HG02852 (cell line): Measurements from ENCODE around the gene TMEM91.
A peak's percentile ranks its signal among the peaks of the same experiment; 100 is the strongest.
"Not testable (repeated sequence)": the region's sequence is repeated elsewhere in the genome, so short reads cannot be mapped to it uniquely, and the experiment has no call there.

Source experiments
- ATAC-seq: cut with Tn5 transposase; IDR thresholded peaks from one replicate; pipeline ENCODE4 v1.9.1; 2021; ENCODE audit warnings: mild to moderate bottlenecking, moderate library complexity; ENCODE audit not compliant: unreplicated experiment

TMEM91 gene

DNA sequence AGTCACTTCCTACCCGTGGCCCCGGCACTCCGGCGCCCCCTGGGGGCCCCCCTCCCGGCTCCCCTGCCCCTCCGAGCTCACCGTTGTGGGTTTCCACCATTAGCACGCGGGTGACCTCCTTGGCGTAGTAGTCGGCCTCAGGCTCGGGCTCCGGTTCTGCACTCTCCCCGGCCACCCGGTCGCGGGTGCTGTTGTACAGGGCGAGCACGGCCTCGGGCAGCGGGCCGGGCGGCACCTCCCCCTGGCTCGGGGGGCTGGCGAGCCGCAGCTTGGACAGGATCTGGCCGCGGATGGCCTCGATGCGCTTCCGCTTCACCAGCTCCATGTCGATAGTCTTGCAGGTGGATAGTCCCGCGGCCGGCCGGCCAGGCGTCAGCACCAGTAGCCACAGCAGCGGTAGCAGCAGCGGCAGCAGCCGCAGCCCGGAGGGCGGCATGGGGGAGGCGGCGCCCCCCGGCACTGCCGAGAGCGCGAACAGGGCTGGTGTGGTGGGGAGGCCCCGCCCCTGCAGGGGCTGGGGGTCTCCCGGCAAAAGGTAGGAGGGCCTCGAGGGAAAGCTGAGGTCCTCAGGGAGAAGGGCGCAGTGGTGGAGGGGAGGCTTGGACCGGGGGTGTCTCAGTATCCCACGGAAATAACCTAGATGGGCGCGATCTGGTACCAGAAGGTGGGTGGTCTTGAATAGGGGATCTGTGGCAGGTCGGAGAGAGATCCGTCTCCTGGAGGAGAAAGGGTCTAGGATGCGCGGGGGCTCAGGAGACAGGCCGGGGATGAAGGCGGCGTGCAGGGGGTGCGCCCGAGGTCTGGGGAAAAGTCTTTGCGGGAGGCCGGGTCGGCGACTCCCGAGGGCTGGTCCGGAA is 23.5 kb upstream of the TMEM91 start:
- ATAC-seq = no peak

DNA sequence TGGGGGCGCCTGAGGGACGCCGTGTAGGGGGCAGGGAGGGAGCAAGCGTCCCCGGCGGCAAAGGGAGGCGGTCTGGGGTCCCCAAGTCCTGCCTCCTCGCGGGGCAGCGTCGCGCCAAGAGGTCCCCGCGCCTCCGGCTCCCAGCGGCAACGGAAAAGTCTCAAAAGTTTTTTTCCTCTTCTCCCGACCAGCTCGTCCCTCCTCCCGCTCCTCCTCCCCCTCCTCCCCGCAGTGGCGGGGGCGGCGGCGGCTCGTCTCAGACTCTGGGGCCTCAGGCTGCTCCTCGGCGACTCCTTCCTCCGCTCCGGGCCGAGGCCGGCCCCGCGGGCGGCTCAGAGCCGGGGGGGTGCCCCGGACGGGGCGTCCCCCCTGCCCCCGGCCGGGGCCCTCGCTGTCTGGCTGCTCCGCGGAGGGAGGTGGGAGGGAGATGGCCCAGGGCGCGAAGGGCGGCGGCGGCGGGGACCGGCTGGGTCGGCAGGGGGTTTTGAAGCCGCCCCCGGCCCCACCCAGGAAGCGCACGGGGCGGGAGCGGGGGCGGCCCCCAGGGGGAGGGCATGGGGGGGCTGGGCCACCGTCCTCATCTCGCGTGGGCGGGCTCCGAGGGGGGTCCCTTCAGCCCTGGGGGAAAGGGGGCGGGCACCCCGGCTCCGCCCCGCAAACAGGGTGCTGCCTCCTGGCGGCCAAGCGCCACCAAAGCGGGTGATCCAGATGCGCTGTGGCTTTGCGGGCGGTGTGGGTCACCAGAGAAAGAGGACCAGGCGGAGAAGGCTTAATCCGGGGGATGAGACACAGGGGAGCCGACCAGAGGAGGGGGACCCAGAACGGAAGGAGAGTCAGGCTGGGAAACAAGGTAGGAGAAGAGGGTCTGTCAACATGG is 22.6 kb upstream of the TMEM91 start, which contains the start of gene TGFB1:
TSS of gene TGFB1 (minus strand) at position 457 of the 877 bp plus-strand sequence. CDS start 878 bp downstream, outside the sequence.
- ATAC-seq = peak; percentile 40

DNA sequence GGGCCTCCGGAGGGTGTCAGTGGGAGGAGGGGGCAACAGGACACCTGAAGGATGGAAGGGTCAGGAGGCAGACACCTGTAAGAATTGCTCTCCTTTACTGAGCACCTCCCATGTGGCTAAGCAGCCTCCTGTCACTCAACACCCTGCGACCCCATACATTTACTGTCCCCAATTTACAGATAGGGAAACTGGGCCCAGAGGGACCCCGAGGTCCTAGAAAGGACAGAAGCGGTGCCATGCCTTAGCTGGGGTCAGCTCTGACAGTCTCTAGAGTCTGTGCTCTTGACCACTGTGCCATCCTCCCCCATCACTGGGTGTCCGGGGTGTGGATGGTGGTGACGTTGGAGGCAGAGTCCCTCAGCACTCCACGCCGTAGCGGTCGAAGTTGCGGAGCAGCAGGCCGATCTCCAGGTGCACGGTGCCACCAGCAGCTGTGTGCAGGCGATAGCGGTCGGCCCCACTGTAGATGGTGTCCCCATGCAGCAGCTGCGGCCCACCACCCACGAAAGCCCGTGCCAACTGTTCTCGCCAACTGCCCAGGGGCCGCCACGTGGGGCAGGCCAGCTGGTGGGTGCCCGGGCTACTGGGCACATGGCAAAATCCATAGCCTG is 21.9 kb upstream of the TMEM91 start:
- no peak for ATAC-seq

DNA sequence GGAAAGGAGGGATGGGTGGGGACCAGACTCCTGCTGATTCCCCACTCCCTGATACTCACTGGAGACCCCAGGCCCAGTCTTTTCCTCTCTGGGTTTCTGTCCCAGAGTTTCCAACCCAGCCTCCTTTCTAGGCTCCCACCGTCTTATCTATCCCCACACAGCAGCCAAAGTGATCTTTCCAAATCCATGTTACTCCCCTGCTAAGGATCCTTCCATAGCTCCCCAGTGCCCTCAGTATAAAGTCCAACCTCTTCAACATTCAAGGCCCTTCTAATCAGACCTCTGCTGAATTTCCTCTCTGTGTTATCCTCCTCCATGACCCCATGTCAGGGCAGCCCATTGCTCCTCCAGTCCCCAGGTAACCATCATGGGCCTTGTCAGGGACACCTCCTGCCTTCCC is 21.3 kb upstream of the TMEM91 start:
- no peak for ATAC-seq

DNA sequence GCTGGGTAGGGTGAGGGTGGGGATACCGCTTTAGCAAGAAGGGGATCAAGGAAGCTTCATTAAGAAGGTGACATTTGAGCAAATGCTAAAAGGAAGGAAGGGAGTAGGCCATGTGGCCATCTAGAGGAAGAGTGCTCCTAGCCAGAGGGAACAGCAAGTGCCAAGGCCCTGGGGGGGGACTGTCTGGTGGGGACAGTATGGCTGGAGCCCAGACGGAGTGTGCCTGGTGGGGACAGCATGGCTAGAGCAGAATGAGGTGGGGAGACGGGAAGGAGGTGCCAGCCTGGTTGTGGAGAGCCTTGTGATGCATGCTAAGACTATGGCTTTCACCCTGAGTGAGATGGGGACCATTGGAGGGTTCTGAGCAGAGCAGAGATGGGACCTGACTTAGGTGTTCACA is 20.5 kb upstream of the TMEM91 start:
- ATAC-seq = no peak

DNA sequence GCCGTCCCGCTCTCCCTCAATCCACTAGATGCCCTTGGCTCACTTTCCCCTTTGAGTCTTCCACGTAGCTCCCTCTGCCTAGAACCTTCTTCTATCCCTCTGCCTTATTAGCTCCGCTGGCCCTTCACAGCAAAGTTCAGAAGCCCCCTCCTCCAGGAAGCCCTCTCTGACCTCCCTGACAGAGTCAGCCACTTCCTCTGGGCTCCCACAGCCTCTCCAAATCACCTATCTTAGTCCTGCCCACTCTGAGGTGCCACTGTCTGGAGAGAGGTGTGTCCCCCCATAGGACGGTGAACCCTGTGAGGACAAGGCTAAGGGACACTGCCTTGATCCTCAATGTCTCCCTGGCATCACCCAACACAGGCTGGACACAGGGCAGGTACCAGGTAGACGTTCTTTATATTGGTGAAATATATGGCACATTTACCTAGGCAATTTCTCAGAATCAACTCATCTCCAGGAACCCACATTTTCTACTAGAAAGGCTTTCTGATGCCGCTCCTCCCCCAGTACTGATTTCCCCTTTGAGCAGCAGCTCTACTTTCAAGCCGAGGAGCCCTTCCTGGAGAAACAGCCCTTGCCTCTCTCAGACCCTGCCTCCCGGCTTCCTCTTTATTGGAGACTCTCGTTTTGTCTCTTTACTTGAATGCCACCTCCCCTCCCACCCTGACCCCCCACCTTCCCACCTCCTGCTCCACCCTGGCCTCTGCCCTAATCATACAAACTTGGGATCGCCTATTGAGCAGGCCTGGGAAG is 19.2 kb upstream of the TMEM91 start:
- no peak for ATAC-seq

DNA sequence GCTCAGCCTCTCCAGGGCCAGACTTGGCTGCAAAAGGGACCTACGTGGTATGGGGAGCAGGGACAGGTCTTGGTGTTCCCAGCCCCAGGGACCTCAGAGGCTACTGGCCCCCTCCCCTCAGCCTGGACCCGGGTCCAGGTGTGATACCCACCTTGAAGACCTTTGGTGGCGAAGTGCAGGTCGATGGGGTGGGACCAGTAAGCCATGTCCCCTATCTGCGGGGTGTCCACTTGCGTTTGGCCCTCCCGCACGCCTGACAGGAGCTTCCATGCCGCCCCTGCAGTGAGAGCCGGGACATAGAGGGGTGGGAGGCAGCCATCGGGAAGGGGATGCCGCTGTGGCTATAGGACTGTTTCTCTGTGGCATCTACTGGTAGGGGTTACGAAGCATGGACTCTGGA is 18.6 kb upstream of the TMEM91 start:
- ATAC-seq = no peak

DNA sequence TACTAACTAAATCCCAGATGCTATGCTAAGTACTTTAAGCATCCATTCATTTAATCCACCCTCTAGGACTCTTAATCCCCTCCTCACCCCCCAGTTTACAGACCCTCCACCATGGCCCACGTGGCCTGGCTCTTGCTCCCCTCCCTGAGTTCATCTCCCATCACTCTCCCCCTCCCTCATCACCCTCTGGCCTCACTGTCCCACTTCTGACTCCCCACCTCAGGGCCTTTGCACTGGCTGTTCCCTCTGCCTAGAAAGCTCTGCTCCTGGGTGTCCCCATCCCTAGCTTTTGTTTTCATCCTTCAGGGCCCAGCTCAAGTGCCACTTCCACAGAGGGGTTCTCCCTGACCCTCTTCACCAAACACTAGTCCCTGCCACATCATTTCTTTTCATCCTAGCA is 16.6 kb upstream of the TMEM91 start:
- no peak for ATAC-seq

DNA sequence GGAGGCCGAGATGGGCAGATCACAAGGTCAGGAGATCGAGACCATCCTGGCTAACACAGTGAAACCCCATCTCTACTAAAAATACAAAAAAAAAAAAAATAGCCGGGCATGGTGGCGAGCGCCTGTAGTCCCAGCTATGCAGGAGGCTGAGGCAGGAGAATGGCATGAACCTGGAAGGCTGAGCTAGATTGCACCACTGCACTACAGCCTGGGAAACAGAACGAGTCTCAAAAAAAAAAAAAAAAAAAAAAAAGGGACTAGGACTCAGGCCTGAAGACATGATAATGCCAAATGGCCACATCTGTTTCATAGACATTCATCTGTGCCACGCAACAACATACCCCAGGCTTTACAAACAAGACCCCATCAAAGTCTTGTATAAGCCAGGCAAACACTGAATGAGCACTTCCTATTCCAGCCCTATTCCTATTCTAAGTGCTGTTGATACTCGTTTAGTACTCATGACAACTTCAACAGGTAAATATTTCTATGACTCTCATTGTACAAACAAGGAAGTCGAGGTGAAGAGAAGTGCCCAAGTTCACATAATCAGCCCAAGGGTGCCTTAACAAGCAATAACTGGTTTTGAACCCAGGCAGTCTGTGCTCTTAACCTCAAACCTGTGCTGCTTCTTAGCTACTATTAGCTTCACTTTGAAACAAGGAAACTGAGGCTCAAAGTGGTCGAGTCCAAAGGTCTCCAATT is 14.0 kb upstream of the TMEM91 start:
- ATAC-seq = no peak

DNA sequence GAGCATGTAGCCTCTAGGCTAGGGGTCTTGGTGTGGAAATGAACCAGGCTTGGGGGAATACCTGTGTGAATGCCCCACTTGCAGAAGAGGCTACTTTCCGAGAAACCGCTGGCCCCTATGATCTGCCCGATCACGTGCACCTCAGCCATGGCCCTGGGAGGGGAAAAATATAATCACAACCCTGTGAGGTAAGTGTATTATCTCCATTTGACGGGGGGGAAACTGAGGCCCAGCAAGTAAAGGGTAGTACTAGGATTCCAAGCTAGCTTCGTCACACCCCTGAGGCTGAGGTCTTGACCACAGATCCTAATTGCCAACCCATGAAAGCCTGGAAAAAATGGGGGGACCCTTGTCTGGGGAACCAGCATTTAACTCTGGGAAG is 13.0 kb upstream of the TMEM91 start:
- no peak for ATAC-seq

DNA sequence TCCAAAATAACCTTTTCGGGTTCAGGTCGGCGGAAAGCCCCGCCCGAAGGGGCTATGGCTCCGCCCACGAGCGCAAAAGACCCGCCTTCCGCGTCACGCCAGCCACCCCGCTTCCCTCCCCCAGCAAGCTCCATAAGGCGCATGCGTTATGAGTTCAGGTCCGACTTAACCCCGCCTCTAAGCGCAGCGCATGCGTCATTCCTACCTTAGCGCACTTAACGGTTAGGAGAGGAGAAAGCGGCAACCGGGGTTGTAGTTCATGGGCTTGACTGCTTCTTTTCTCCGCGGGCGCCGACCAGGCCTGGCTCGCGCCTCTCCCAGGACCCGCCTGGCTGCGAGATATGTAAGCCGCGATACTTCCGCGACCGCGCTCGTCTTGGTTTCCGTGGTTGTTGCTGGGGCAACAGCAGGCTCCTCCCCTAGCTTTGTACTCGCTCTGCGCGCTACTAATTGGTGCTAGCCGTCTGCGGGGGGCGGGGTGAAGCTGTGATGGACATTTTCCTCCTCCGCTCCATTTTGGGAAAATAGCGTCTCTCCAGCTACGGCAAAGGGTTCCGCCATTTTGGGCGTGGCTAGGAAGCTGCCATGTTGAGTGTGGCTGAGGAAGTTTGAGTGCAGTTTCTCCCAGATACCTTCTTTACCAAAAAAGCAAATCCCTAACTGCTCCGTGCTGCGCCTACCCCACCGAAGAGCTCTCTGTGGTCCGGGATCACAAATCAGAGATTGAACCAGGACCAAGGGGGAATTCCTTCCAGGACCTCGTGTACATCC is 12.4 kb upstream of the TMEM91 start, which contains the start of gene B9D2:
TSS of gene B9D2 (minus strand) at position 397 of the 771 bp plus-strand sequence. CDS start 630 bp downstream, outside the sequence.
- ATAC-seq = peak; percentile 87

DNA sequence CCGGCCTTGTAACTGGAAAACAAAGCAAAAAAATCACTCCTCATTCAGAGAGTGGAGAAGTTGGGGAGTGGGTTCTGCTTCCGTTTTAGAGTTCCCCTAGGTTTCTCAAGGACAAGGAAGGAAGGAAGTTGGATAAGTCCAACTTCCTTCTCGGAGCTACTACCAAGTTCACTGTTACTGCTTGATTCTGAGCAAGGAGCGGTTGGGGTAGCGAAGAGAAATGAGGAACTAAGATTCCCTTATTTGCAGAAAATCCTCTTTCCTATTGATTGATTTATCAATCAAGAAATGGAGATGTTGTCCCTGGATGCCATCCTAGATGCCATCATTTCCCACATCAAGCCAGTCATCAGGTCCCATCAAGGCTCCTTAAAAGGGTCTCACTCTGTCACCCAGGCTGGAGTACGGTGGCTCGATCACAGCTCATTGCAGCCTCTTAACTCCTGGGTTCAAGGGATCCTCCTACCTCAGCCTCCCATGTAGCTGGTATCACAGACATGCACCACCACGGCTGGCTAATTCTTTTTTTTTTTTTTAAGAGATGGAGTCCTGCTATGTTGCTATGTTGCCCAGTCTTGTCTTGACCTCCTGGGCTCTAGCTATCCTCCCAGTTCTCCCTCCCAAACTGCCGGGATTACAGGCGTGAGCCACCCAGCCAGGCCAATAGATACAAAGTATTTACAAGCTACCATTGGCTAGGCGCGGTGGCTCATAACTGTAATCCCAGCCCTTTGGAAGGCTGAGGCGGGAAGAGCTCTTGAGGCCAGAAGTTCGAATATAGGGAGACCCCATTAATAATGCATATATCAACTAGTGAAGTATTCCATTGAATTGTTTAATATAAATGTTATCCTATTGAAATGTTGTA is 11.6 kb upstream of the TMEM91 start:
- ATAC-seq = no peak

DNA sequence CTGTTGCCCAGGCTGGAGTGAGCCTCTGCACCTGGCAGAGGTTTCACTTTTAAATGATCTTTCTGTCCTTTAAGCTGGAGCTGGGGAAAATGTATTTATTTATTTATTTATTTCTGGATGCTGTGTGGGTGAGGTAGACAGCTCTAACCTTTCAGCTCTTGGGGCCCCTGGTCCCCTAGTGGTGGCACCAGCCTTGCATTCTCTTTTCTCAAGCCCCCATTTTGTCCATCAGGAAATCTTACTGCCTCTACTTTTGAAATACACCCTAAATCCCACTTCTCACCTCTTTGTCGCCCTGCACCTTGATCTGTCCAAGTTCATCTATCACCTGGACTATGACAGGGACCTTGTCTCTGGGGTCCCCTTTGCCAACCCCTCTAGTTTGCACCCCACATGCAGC is 10.2 kb upstream of the TMEM91 start:
- no peak for ATAC-seq

DNA sequence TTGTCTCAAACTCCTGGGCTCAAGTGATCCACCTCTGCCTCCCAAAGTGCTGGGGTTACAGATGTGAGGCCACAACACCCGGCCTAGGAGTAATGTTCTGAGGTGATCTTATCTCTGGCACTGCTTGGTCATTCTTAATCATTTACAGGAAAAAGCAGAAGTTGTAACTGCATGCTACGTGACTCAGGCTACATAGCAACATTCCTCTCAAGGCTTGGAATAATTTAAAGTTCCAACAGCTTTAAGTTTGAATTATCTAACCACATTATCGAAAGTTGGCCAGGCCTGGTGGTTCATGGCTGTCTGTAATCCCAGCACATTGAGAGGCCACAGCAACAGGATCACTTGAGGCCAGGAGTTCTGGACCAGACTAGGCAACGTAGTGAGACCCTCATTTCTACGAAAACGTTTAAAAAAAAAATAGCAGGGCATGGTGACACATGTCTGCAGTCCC is 8.5 kb upstream of the TMEM91 start:
- no peak for ATAC-seq

DNA sequence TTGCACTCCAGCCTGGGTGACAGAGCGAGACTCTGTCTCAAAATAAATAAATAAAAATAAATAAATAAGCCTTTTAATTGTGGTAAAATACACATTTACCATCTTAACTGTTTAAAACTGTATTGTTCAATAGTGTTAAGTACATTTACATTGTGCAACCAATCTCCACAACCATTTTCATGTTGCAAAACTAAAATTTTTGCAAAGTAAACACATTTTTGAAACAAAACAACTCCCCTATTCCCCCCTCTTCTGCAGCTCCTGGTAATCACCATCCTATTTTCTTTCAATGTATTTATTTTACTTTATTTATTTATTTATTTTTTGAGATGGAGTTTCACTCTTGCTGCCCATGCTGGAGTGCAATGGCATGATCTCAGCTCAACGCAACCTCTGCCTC is 6.6 kb upstream of the TMEM91 start:
- ATAC-seq = no peak

DNA sequence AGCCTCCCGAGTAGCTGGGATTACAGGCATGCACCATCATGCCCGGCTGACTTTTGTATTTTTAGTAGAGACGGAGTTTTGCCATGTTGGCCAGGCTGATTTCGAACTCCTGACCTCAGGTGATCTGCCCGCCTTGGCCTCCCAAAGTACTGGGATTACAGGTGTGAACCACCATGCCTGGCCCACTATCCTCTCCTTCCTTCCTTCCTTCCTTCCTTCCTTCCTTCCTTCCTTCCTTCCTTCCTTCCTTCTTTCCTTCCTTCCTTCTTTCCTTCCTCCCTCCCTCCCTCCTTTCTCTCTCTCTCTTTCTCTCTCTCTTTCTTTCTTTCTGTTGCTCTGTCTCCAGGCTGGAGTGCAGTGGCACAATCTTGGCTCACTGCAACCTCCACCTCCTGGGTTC is 5.2 kb upstream of the TMEM91 start:
- not testable (repeated sequence) for ATAC-seq

DNA sequence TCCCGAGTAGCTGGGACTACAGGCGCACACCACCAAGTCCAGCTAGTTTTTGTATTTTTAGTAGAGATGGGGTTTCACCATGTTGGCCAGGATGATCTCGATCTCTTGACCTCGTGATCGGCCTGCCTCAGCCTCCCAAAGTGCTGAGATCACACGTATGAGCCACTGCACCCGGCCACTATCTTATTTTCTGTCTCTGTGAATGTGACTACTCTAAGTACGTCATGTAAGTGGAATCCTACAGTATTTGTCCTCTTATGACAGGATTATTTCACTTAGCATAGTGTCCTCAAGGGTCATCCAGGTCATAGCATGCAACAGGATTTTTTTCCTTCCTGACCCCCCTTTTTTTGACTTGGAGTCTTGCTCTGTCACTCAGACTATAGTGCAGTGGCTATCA is 4.8 kb upstream of the TMEM91 start:
- no peak for ATAC-seq

DNA sequence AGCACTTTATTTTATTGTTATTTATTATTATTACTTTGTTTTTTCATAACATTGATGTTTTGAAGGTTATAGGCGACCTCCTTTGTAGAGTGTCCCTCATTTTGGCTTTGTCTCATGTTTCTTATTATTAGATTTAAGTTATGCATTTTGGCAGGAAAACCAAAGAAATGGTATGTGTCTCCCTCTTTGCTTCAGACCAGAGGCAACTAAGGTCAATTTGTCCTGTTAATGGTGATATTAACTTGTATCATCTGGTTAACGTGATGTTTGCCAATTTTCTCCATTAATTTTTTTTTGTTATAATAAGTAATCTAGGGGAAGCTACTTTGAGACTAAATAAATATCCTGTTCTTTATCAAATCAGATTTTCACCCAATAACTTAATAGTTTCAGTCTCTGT is 3.8 kb upstream of the TMEM91 start:
- ATAC-seq = no peak
